ENCODE results near the gene MAN2A1.
"Not testable (repeated sequence)": the region's sequence is repeated elsewhere in the genome, so short reads cannot be mapped to it uniquely, and the experiment has no call there.

Gene MAN2A1

GRCh38 chr5:109825450-109825849, 135.7 kb downstream of the MAN2A1 start:
- no peak for DNase-seq (ENCODE audit: low read depth in 2 of 2)

GRCh38 chr5:109826426-109826825, 136.7 kb downstream of the MAN2A1 start:
- no peak for DNase-seq (ENCODE audit: low read depth in 2 of 2)

- DNase-seq (ENCODE audit: low read depth in 2 of 2) = no peak
Measured at GRCh38 chr5:109829331-109829730, 139.6 kb downstream of the MAN2A1 start.

GRCh38 chr5:109830955-109831502, 141.3 kb downstream of the MAN2A1 start:
- no peak for DNase-seq (ENCODE audit: low read depth in 2 of 2)

GRCh38 chr5:109832207-109833188, 142.8 kb downstream of the MAN2A1 start:
- not testable (repeated sequence) for DNase-seq (ENCODE audit: low read depth in 2 of 2)

- DNase-seq (ENCODE audit: low read depth in 2 of 2) = no peak
Measured at GRCh38 chr5:109833946-109834345, 144.2 kb downstream of the MAN2A1 start.

GRCh38 chr5:109836280-109836679, 146.6 kb downstream of the MAN2A1 start:
- no peak for DNase-seq (ENCODE audit: low read depth in 2 of 2)

GRCh38 chr5:109837231-109837861, 147.6 kb downstream of the MAN2A1 start:
- DNase-seq (ENCODE audit: low read depth in 2 of 2) = no peak

GRCh38 chr5:109838157-109838556, 148.4 kb downstream of the MAN2A1 start:
- DNase-seq (ENCODE audit: low read depth in 2 of 2) = no peak

- no peak for DNase-seq (ENCODE audit: low read depth in 2 of 2)
Measured at GRCh38 chr5:109844148-109844547, 154.4 kb downstream of the MAN2A1 start.

- no peak for DNase-seq (ENCODE audit: low read depth in 2 of 2)
Measured at GRCh38 chr5:109844695-109845094, 155.0 kb downstream of the MAN2A1 start.

GRCh38 chr5:109848130-109848529, 158.4 kb downstream of the MAN2A1 start:
- DNase-seq (ENCODE audit: low read depth in 2 of 2) = no peak

GRCh38 chr5:109849478-109850088, 159.9 kb downstream of the MAN2A1 start:
- DNase-seq (ENCODE audit: low read depth in 2 of 2) = no peak

- DNase-seq (ENCODE audit: low read depth in 2 of 2) = no peak
Measured at GRCh38 chr5:109852371-109853155, 162.8 kb downstream of the MAN2A1 start.

GRCh38 chr5:109853377-109853776, 163.7 kb downstream of the MAN2A1 start:
- DNase-seq (ENCODE audit: low read depth in 2 of 2) = no peak

GRCh38 chr5:109855056-109855455, 165.3 kb downstream of the MAN2A1 start:
- DNase-seq (ENCODE audit: low read depth in 2 of 2) = no peak

- no peak for DNase-seq (ENCODE audit: low read depth in 2 of 2)
Measured at GRCh38 chr5:109857405-109858031, 167.8 kb downstream of the MAN2A1 start.

- no peak for DNase-seq (ENCODE audit: low read depth in 2 of 2)
Measured at GRCh38 chr5:109859537-109859936, 169.8 kb downstream of the MAN2A1 start.

- DNase-seq (ENCODE audit: low read depth in 2 of 2) = no peak
Measured at GRCh38 chr5:109862301-109862700, 172.6 kb downstream of the MAN2A1 start.

GRCh38 chr5:109863752-109864151, 174.0 kb downstream of the MAN2A1 start:
- no peak for DNase-seq (ENCODE audit: low read depth in 2 of 2)

GRCh38 chr5:109865637-109866036, 175.9 kb downstream of the MAN2A1 start:
- DNase-seq (ENCODE audit: low read depth in 2 of 2) = no peak
